HG03521 (cell line): ENCODE results near the gene PIP4K2C.
A peak's percentile ranks its signal among the peaks of the same experiment; 100 is the strongest.
"Not testable (repeated sequence)": the region's sequence is repeated elsewhere in the genome, so short reads cannot be mapped to it uniquely, and the experiment has no call there.

Experiments
- ATAC-seq: cut with Tn5 transposase; IDR thresholded peaks from one replicate; pipeline ENCODE4 v1.9.1; 2021; ENCODE audit warnings: mild to moderate bottlenecking, moderate library complexity; ENCODE audit not compliant: unreplicated experiment

PIP4K2C gene

GRCh38 chr12:57607958-57608663 lies 17.1 kb downstream of the PIP4K2C start:
- no peak for ATAC-seq

DNA sequence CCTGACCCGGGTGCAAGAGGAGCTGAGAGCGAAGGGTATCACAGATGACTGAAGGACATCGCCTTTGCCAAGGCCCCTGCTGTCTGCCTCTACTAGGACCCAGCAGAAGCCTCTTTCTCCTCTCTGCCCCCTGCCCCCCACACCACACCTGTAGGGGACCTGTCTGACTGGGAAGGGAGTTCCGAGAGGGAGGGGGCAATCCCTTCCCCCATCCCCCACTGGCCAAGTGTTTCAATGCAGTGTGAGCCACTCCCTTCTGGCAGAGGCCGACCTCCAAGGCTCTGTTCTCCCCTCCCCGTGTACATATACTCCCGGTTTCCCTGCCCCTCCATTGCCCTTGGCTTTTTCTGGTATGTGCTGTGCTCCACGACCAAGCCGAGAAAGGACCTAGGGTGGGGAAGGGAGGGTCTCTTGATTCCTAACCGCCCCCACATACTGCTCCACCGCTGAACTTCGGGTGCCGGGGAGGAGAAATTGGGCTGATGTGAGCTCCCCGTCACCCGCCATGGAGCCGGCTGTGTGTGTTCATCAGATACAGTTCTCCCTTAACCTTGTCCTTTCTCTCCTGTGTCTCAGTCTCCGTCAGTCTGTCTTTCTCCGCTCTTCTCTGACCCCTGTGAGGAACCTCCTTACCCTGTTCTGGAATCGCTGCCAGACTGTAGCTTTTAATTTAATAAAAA lies 18.2 kb downstream of the PIP4K2C start:
- ATAC-seq, result no peak

GRCh38 chr12:57609781-57610553 lies 19.0 kb downstream of the PIP4K2C start:
- ATAC-seq, result no peak

GRCh38 chr12:57610554-57611107 lies 19.6 kb downstream of the PIP4K2C start:
- ATAC-seq, result no peak

DNA sequence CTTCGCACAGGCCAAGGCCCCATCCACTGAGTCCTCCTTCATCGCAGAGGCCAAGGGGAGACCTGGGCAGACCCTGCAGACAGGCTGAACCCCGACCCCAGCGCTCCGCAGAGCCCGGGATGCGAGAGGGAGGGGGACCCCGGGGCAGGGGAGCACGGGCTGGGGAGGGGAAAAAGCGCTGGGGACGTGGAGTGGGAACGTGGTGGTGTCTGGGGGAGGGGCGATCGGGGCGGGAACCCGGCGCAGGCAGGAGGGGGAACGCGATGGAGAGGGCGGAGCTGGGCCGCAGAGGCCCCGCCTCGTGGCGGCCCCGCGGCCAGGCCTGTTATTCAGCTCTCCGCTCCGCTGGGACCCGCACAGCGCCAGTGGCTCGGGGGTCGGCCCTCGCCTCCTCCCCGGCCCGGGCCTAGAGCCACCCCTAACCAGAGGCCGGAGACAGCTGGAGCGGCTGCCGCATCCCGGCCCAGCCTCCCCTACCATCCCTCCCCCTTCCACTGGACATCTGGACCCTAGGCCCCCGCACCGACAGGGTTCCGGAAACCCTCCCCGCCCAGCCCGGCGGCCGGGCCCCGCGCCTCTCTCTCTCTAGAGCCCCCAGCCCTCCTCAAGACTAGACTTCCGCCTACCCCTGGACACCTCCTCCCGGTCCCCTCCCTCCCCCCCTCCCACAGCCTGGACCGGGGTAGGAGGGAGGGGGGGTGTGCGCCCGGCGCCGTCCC lies 20.3 kb downstream of the PIP4K2C start, which contains the start of gene ARHGEF25:
Gene ARHGEF25 (plus strand): TSS at position 328 of the 719 bp plus-strand sequence. CDS start 460 bp downstream, outside the sequence.
- no peak for ATAC-seq

- ATAC-seq, result no peak
Measured at GRCh38 chr12:57611827-57612710, 21.1 kb downstream of the PIP4K2C start.

DNA sequence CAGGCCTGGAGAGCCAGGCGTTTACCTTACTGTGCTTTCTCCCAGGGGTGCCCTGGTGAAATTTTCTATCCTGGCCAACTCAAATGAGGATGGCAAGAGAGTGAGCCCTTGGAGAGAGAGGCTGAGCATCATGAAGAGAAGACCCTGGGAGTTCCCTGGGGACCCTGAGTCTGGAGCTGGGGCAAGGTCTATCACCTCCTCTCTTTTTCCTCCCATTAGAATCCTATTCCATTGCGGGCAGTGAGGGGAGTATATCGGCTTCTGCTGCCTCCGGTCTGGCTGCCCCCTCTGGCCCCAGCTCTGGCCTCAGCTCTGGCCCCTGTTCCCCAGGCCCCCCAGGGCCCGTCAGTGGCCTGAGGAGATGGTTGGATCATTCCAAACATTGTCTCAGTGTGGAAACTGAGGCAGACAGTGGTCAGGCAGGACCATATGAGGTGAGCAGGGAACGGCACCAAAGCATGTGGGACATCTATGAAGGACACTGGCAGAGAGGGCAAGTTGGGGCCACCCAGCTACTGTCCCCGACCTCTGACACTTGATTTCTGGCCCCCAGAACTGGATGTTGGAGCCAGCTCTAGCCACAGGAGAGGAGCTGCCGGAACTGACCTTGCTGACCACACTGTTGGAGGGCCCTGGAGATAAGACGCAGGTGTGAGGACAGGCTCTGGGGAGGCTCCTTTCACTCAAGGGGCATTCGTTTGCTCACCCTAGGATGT lies 21.9 kb downstream of the PIP4K2C start:
- no peak for ATAC-seq

GRCh38 chr12:57613427-57614109 lies 22.6 kb downstream of the PIP4K2C start:
- ATAC-seq, result no peak

DNA sequence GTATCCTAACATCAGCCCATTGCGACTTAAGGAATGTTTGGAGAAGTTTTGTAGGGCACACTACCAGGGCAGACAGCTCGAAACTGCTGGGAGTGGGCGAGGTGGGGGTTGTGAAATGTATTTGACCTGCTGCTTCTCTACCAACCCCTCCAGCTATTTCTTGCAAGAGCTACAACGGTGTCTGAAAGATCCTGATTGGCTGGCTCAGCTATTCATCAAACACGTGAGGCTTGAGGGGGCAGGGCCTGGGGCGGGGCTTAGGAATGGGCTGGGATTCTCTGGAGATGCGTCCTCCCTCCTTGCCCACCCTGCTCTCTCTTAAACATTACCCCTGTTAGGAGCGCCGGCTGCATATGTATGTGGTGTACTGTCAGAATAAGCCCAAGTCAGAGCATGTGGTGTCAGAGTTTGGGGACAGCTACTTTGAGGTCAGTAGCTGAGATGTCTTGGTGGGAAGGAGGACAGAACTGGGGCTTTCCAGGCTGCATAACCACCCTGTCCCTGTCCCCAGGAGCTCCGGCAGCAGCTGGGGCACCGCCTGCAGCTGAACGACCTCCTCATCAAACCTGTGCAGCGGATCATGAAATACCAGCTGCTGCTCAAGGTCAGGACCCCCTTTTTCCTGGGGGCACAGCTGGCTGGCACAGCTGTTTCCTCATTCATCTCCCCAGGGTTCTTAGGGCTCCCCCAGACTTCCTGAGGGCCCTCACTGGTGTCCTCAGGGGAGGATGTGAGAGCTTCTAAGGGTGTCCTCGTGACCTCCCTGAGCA lies 23.4 kb downstream of the PIP4K2C start:
- ATAC-seq, result peak; percentile 44

- ATAC-seq, result no peak
Measured at GRCh38 chr12:57614948-57615500, 24.0 kb downstream of the PIP4K2C start.

DNA sequence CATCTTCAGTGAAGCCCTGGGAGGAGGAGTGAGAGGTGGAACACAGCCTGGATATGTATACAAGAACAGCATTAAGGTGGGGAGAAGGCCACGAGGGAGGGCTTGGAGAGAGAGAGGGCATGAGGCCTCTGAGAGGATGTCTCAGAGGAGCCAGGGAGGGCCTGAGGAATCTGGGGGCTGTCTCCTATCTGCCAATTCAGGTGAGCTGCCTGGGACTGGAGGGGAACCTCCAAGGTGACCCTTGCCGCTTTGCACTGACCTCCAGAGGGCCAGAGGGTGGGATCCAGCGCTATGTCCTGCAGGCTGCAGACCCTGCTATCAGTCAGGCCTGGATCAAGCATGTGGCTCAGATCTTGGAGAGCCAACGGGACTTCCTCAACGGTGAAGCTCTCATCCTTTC lies 24.6 kb downstream of the PIP4K2C start:
- ATAC-seq, result no peak

GRCh38 chr12:57616383-57617101 lies 25.6 kb downstream of the PIP4K2C start:
- ATAC-seq, result no peak

DNA sequence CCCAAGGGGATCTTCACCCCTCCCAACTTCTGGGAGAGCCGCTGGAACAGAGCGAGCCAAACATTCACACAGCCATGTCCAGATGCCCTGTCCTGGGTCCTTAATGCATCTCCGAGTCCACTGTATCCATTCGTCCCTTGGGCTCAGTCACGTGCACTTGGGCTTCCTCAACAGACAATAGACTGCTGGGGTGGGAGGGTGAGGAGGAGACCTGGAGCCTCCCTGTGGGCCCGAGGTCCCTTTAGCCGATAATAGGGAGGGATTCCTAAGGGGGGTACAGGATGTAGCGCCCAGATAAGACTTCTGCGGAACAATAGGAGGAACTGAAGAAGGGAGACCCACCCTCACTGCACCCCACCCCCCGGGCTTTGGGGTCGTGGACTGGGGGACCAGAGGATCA lies 26.9 kb downstream of the PIP4K2C start:
- ATAC-seq, result no peak

GRCh38 chr12:57618431-57618830 lies 27.4 kb downstream of the PIP4K2C start:
- ATAC-seq, result not testable (repeated sequence)

GRCh38 chr12:57618966-57619433 lies 28.0 kb downstream of the PIP4K2C start:
- ATAC-seq, result no peak

DNA sequence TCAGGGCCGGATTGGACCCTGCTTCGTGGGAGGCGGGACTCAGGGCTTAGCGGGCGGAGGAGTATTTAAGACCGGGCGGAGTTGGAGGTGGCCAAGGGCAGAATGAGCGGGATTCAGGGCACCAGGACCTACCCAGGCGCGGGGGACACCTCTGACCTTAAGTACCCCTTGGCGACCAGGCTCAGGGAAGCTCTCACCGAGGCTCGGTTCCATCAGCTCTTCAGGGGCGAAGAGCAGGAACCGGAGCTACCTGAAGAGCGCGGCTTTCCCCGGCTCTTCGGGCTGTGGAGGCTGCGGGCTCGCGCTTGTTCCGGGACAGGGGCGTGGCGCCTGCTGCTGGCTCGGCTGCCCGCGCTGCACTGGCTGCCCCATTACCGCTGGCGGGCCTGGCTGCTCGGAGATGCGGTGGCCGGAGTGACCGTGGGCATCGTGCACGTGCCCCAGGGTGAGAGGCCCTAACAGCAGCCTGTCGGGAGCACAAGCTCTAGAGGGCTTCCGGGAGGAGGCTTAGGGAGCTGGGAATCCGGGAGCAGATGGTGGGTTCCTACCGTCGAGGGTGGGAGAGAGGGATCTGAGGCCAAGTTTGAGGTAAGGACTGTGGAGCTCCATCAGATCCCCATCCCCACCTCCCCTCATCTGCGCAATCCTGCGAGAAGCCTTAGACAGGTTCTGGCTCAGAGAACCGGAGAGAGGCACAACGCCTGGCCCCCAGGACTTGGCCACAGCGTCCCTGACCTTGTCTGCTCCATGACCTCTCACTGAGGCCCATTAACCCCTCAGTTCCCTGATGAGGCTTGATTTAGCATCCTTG lies 28.6 kb downstream of the PIP4K2C start:
- ATAC-seq, result no peak
